SU-DHL-6 (cell line): ENCODE data around the gene ALDOA.

Experiments
- H2AFZ ChIP-seq: fragments of 200-600 bp; sonication (generic); 2 replicates; pipeline ENCODE4 v1.6.1; 2014; ENCODE audit warnings: low read depth, mild to moderate bottlenecking, moderate library complexity, mixed read lengths, antibody characterized with exemption, low read length; ENCODE audit not compliant: severe bottlenecking
- H3F3A ChIP-seq: fragments of 200-600 bp; shearing (Covaris generic); 2 replicates; pipeline ENCODE4 v1.6.0; 2016; ENCODE audit warnings: antibody characterized with exemption, mild to moderate bottlenecking; ENCODE audit not compliant: insufficient read depth
- H3K27ac ChIP-seq: fragments of 200-600 bp; sonication (generic); 2 replicates; pipeline ENCODE4 v1.5.1; 2016; ENCODE audit warnings: low read depth, mild to moderate bottlenecking, low read length, moderate library complexity, mixed read lengths
- H3K27me3 ChIP-seq: fragments of 200-600 bp; sonication (generic), shearing (Covaris generic); 2 replicates; pipeline ENCODE4 v1.6.0; 2014; ENCODE audit warnings: mild to moderate bottlenecking, low read length
- H3K36me3 ChIP-seq: fragments of 200-600 bp; sonication (generic); 2 replicates; pipeline ENCODE4 v1.6.1; 2014; ENCODE audit warnings: mild to moderate bottlenecking, low read length, mixed read lengths
- H3K4me2 ChIP-seq: fragments of 300-600, 200-600 bp; shearing (Covaris generic), sonication (generic); 2 replicates; pipeline ENCODE4 v1.6.0; 2014; ENCODE audit warnings: low read length, low read depth, mild to moderate bottlenecking; ENCODE audit not compliant: poor library complexity, severe bottlenecking
- H3K4me3 ChIP-seq: fragments of 200-600 bp; sonication (generic); 2 replicates; pipeline ENCODE4 v1.5.1; 2014; ENCODE audit warnings: antibody characterized with exemption, low read length, mild to moderate bottlenecking, mixed read lengths; ENCODE audit not compliant: insufficient read depth, poor library complexity, severe bottlenecking
- H3K79me2 ChIP-seq: fragments of 200-600 bp; sonication (generic); 2 replicates; pipeline ENCODE4 v1.6.1; 2014; ENCODE audit warnings: mild to moderate bottlenecking, low read length, moderate library complexity; ENCODE audit not compliant: insufficient read depth
- H3K9ac ChIP-seq: fragments of 200-600 bp; sonication (generic); 2 replicates; pipeline ENCODE4 v1.7.0; 2014; ENCODE audit warnings: mild to moderate bottlenecking, low read length
- H3K9me2 ChIP-seq: fragments of 200-600 bp; sonication (generic); replicated peaks from 2 replicates; pipeline ENCODE4 v1.6.1; 2014; ENCODE audit warnings: low read length; ENCODE audit not compliant: insufficient read depth
- H3K9me3 ChIP-seq: fragments of 200-600 bp; sonication (generic); 2 replicates; pipeline ENCODE4 v1.6.1; 2014; ENCODE audit warnings: low read length, mixed read lengths; ENCODE audit not compliant: insufficient read depth
- H4K20me1 ChIP-seq: fragments of 200-600 bp; sonication (generic); 2 replicates; pipeline ENCODE4 v1.6.1; 2014; ENCODE audit warnings: low read depth, mild to moderate bottlenecking, antibody characterized with exemption, low read length, moderate library complexity, mixed read lengths
- EZH2phosphoT487 ChIP-seq: fragments of 200-600 bp; sonication (generic), shearing (Covaris generic); conservative IDR thresholded peaks from 2 replicates; pipeline ENCODE4 v1.6.1; 2018; ENCODE audit warnings: mild to moderate bottlenecking, antibody characterized with exemption, low read length, moderate library complexity, mixed read lengths
- TF ChIP-seq, protein P1 (sequence below): fragments of 200-600 bp; sonication (generic); IDR thresholded peaks from one replicate; pipeline ENCODE4 v1.5.1; 2017; ENCODE audit warnings: antibody characterized with exemption, mild to moderate bottlenecking, low read length, moderate library complexity; ENCODE audit not compliant: insufficient read depth, poor library complexity, severe bottlenecking

The ALDOA gene

DNA sequence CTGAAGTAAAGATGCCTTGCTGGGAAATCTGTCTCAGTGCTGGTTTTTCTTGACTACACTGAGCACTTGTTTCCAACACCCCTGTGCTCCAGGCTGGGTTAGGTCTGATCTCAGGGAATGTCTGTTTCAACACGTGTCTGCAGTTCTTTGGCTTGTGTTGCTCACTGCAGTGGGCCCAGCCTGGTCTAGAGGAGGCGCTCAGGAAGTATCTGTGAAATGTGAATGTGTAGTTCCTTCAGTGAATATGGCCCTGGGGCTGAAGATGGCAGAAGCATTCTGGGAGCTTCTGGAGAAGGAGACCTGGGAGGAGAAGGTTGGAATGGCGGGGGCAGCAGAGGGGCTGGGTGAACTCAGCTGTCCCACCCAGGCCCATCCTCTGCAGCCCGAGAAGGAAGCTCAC lies 38.5 kb downstream of the ALDOA start:
- Histone ChIP-seq H3K4me2 (no peak overlapping the region), H3K9ac (no peak overlapping the region)

DNA sequence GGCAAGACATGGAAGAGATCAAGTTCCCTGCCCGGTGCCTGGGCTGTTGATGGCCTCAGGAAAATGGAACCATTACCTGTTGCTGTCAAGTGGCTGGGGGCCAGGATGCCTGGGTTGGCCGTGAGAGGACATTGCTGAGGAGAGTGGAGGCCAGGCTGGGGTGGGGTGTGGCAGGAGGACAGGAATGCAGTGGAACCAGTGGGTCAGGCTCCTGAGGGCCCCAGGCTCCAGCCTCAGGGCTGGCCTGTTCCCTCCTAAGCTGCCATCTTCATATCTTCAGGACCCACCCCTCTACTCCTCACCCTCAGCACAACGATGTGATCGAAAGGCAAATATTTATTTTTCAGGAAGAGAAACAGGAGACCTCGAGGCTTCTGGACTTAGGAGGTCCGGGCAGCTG lies 38.9 kb downstream of the ALDOA start:
- H3K27ac ChIP-seq: no peak overlapping the region
- H3K9ac ChIP-seq: no peak overlapping the region
- no peaks in the 10 kb centered on the region for H3F3A ChIP-seq

More for the DNA sequence above, 38.5 kb downstream of the ALDOA start:
- no peak overlapping the region for H3K4me3 ChIP-seq
- H3K27ac ChIP-seq: no peak overlapping the region
- H3K9me3 ChIP-seq: no peaks in the 10 kb centered on the region
- H2AFZ ChIP-seq: no peak overlapping the region
- no peaks in the 10 kb centered on the region for H3K27me3 ChIP-seq
- H3F3A ChIP-seq: no peaks in the 10 kb centered on the region
- no peaks in the 10 kb centered on the region for H4K20me1 ChIP-seq
- H3K9me2 ChIP-seq: no peaks in the 10 kb centered on the region
- no peaks in the 10 kb centered on the region for H3K36me3 ChIP-seq
- no peak for TF ChIP-seq EZH2phosphoT487
- TF ChIP-seq, protein P1, sequence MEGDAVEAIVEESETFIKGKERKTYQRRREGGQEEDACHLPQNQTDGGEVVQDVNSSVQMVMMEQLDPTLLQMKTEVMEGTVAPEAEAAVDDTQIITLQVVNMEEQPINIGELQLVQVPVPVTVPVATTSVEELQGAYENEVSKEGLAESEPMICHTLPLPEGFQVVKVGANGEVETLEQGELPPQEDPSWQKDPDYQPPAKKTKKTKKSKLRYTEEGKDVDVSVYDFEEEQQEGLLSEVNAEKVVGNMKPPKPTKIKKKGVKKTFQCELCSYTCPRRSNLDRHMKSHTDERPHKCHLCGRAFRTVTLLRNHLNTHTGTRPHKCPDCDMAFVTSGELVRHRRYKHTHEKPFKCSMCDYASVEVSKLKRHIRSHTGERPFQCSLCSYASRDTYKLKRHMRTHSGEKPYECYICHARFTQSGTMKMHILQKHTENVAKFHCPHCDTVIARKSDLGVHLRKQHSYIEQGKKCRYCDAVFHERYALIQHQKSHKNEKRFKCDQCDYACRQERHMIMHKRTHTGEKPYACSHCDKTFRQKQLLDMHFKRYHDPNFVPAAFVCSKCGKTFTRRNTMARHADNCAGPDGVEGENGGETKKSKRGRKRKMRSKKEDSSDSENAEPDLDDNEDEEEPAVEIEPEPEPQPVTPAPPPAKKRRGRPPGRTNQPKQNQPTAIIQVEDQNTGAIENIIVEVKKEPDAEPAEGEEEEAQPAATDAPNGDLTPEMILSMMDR: no peak
- H3K79me2 ChIP-seq: no peaks in the 10 kb centered on the region

DNA sequence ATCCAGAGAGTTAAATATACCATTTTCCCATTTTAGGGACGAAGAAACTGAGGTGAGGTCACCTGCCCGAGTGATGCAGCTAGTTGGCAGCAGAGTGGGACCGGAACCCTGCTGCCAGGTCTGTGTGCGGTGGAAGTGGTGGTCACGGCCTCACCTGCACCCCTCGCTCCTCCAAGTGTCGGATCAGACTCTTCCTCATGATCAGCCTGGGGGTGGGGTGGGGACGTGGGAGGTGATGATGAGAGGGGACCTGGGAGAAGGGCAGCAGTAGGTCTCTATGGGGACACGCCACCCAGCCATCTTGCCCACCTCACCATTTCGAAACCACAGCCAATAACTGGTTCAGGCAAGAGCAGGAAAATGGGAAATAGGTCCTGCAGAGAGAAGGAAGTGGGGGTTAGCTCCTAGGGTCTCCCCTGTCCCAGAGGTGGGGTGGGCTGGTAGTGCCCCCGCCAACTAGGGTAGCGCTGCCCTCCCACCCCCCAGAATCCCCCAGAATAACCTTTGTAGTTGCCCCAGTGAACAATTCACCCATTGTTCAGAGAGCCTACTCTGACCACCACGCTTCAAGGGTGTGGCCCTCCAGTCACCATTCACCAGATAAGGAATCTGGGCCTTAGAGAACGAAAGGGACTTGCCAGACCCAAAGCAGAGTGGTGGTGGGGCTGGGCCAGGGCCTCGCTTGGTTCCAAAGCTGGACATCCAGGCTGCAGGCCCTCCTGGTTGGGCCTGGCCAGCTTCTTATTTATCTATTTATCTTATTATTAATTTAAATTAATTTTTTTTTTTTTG lies 42.7 kb downstream of the ALDOA start:
- Histone ChIP-seq H3K9ac (no peak overlapping the region), H3K27me3 (no peaks in the 10 kb centered on the region), H3K36me3 (no peaks in the 10 kb centered on the region), H3K27ac (no peak overlapping the region), H3F3A (no peaks in the 10 kb centered on the region), H4K20me1 (no peaks in the 10 kb centered on the region), H3K9me2 (no peaks in the 10 kb centered on the region), H2AFZ (no peak overlapping the region), H3K4me2 (no peak overlapping the region), H3K79me2 (no peaks in the 10 kb centered on the region), H3K9me3 (no peaks in the 10 kb centered on the region), H3K4me3 (no peak overlapping the region)
- no peak for TF ChIP-seq EZH2phosphoT487
- TF ChIP-seq, protein P1: no peak

More for the DNA sequence above, 38.9 kb downstream of the ALDOA start:
- Histone ChIP-seq H3K4me3 (no peak overlapping the region), H3K36me3 (no peaks in the 10 kb centered on the region), H2AFZ (no peak overlapping the region), H4K20me1 (no peaks in the 10 kb centered on the region), H3K4me2 (no peak overlapping the region), H3K27me3 (no peaks in the 10 kb centered on the region), H3K79me2 (no peaks in the 10 kb centered on the region), H3K9me3 (no peaks in the 10 kb centered on the region), H3K9me2 (no peaks in the 10 kb centered on the region)
- no peak for TF ChIP-seq EZH2phosphoT487
- TF ChIP-seq, protein P1: no peak
